ENCODE data around the gene SCAP.

SCAP gene

GRCh38 chr3:47412842-47413520, 62.8 kb downstream of the SCAP start:
- DNase-seq = no peak

GRCh38 chr3:47412453-47412756, 63.3 kb downstream of the SCAP start:
- DNase-seq = no peak

GRCh38 chr3:47411696-47412452, 63.9 kb downstream of the SCAP start:
- no peak for DNase-seq

- DNase-seq = no peak
Measured at GRCh38 chr3:47410801-47411646, 64.7 kb downstream of the SCAP start.

- DNase-seq = no peak
Measured at GRCh38 chr3:47410417-47410720, 65.4 kb downstream of the SCAP start.

GRCh38 chr3:47409688-47410416, 65.9 kb downstream of the SCAP start:
- DNase-seq = no peak

GRCh38 chr3:47409284-47409683, 66.5 kb downstream of the SCAP start:
- no peak for DNase-seq

- DNase-seq = no peak
Measured at GRCh38 chr3:47408839-47409229, 66.9 kb downstream of the SCAP start.

GRCh38 chr3:47407896-47408838, 67.6 kb downstream of the SCAP start:
- DNase-seq = no peak

GRCh38 chr3:47407237-47407636, 68.5 kb downstream of the SCAP start:
- DNase-seq = no peak

GRCh38 chr3:47406762-47407149, 69.0 kb downstream of the SCAP start:
- DNase-seq = no peak

GRCh38 chr3:47405820-47406761, 69.7 kb downstream of the SCAP start:
- no peak for DNase-seq

GRCh38 chr3:47404955-47405790, 70.6 kb downstream of the SCAP start:
- DNase-seq = no peak

GRCh38 chr3:47404431-47404876, 71.3 kb downstream of the SCAP start:
- no peak for DNase-seq

GRCh38 chr3:47399531-47400270, 76.0 kb downstream of the SCAP start:
- DNase-seq = no peak

GRCh38 chr3:47399016-47399415, 76.7 kb downstream of the SCAP start:
- DNase-seq = no peak

- no peak for DNase-seq
Measured at GRCh38 chr3:47398228-47398627, 77.5 kb downstream of the SCAP start.

GRCh38 chr3:47394881-47395280, 80.9 kb downstream of the SCAP start:
- DNase-seq = no peak
